C4-2B (cell line): ENCODE results near the gene ANKZF1.

Source experiments
- CTCF ChIP-seq: fragments of 450-650 bp; conservative IDR thresholded peaks from 2 replicates; pipeline ENCODE4 v1.5.1; 2017; ENCODE audit warnings: mild to moderate bottlenecking
- ZFX ChIP-seq: fragments of 450-650 bp; IDR thresholded peaks from 2 replicates; pipeline ENCODE4 v1.6.1; 2017

GRCh38 chr2:219272995-219273394, 43.4 kb downstream of the ANKZF1 start:
- TF ChIP-seq CTCF (no peak), ZFX (no peak)
